Measurements from ENCODE around the gene BTNL3. TPM values are rescaled to one million over a fixed set of nuclear protein-coding genes. Genes with fewer than 3 reads are reported as not detected.

Gene BTNL3
- total RNA-seq, 1 donor = not detected

- no peak for DNase-seq (ENCODE audit: low read depth)
- no peak overlapping the region for H3K4me3 ChIP-seq (ENCODE audit: low read depth, low read length)
- no peak for TF ChIP-seq CTCF (IDR thresholded peaks at IDR 0.05; ENCODE audit: insufficient read depth, low read length)
These were observed 48.2 kb downstream of the BTNL3 start for GRCh38 chr5:181036816-181037364.

- no peak overlapping the region for H3K4me3 ChIP-seq (ENCODE audit: low read depth, low read length)
- DNase-seq (ENCODE audit: low read depth) = no peak
- TF ChIP-seq CTCF (IDR thresholded peaks at IDR 0.05; ENCODE audit: insufficient read depth, low read length) = no peak
These were observed 48.8 kb downstream of the BTNL3 start for GRCh38 chr5:181037365-181037861.

- H3K4me3 ChIP-seq (ENCODE audit: low read depth, low read length) = no peak overlapping the region
- TF ChIP-seq CTCF (IDR thresholded peaks at IDR 0.05; ENCODE audit: insufficient read depth, low read length) = no peak
- DNase-seq (ENCODE audit: low read depth) = no peak
These were observed 50.8 kb downstream of the BTNL3 start for GRCh38 chr5:181039471-181039870.

GRCh38 chr5:181039931-181040630, 51.4 kb downstream of the BTNL3 start, which contains the start of gene BTNL9:
Gene BTNL9 (plus strand): TSS chr5:181040266. CDS start chr5:181045490, 5,224 bp downstream.
- no peak for DNase-seq (ENCODE audit: low read depth)
- no peak for TF ChIP-seq CTCF (IDR thresholded peaks at IDR 0.05; ENCODE audit: insufficient read depth, low read length)
- H3K4me3 ChIP-seq (ENCODE audit: low read depth, low read length) = no peak within 1 kb of the TSS

- no peak for TF ChIP-seq CTCF (IDR thresholded peaks at IDR 0.05; ENCODE audit: insufficient read depth, low read length)
- no peak for DNase-seq (ENCODE audit: low read depth)
- no peak overlapping the region for H3K4me3 ChIP-seq (ENCODE audit: low read depth, low read length)
These were observed 51.9 kb downstream of the BTNL3 start for GRCh38 chr5:181040631-181040945.

GRCh38 chr5:181041043-181041442, 52.4 kb downstream of the BTNL3 start:
- DNase-seq (ENCODE audit: low read depth) = no peak
- H3K4me3 ChIP-seq (ENCODE audit: low read depth, low read length) = no peak overlapping the region
- TF ChIP-seq CTCF (IDR thresholded peaks at IDR 0.05; ENCODE audit: insufficient read depth, low read length) = no peak

Measured in fibroblast of the aortic adventitia (primary cell).